SK-N-MC (cell line): ENCODE data around the gene GSTA3.
"Not testable (repeated sequence)": the region's sequence is repeated elsewhere in the genome, so short reads cannot be mapped to it uniquely, and the experiment has no call there.

Source experiments
- DNase-seq: peaks from one replicate; pipeline ENCODE4 v3.0.0-alpha.2; 2011; ENCODE audit warnings: low read depth, low spot score
- H3K27ac ChIP-seq: fragments of 200-600 bp; sonication (generic); 2 replicates; pipeline ENCODE4 v1.5.1; 2016; ENCODE audit warnings: mixed run types
- H3K36me3 ChIP-seq: fragments of 200-600 bp; sonication (generic); 2 replicates; pipeline ENCODE4 v1.6.1; 2017; ENCODE audit warnings: antibody characterized with exemption, low read length, mixed read lengths; ENCODE audit not compliant: insufficient read depth
- H3K4me3 ChIP-seq: fragments of 200-600 bp; sonication (generic); 2 replicates; pipeline ENCODE4 v1.5.1; 2016
- H3K9ac ChIP-seq: fragments of 200-600 bp; sonication (generic); 2 replicates; pipeline ENCODE4 v1.8.0; 2017; ENCODE audit warnings: mixed run types, mixed read lengths; ENCODE audit not compliant: insufficient read length
- H3K9me3 ChIP-seq: fragments of 200-600 bp; sonication (generic); 2 replicates; pipeline ENCODE4 v1.6.1; 2017; ENCODE audit warnings: low read depth, mild to moderate bottlenecking, antibody characterized with exemption, low read length, moderate library complexity, mixed read lengths
- EZH2 ChIP-seq: fragments of 200-600 bp; sonication (generic); IDR thresholded peaks from one replicate; pipeline ENCODE4 v1.6.1; 2017; ENCODE audit warnings: antibody characterized with exemption
- FOXP2 ChIP-seq: optimal IDR thresholded peaks from 2 replicates; pipeline ENCODE3; 2011; ENCODE audit warnings: mild to moderate bottlenecking, moderate library complexity; ENCODE audit not compliant: insufficient read depth; ENCODE audit errors: extremely low read length, control extremely low read depth
- POLR2AphosphoS5 ChIP-seq: IDR thresholded peaks from 2 replicates; pipeline ENCODE4 v1.6.1; 2012; ENCODE audit warnings: mild to moderate bottlenecking, low read depth, low read length, borderline replicate concordance

Gene GSTA3

DNA sequence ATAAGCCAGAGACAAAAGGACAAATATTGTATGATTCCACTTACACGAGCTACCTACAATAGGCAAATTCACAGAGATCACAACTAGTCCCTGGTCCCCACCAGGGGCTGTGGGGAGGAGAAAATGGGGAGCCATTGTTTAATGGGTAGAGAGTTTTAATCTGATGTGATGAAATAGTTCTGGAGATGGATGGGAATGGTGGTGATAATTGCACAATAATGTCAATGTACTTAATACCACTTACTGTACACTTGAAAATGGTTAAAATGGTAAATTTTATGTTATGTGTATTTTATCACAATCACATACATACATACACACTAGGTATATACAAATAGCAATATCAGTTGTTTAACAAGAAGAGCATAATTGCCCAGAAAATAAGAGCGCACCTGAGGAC is 24.3 kb upstream of the GSTA3 start:
- H3K9ac ChIP-seq, result no peak overlapping the region
- no peak for DNase-seq
- H3K4me3 ChIP-seq, result no peak overlapping the region
- H3K27ac ChIP-seq, result no peak overlapping the region
- H3K36me3 ChIP-seq, result no peaks in the 10 kb centered on the region
- no peaks in the 10 kb centered on the region for H3K9me3 ChIP-seq
- TF ChIP-seq EZH2, result no peak

GRCh38 chr6:52931351-52931750 is 21.9 kb upstream of the GSTA3 start:
- Histone ChIP-seq H3K9me3 (no peaks in the 10 kb centered on the region), H3K27ac (no peak overlapping the region), H3K4me3 (no peak overlapping the region), H3K9ac (no peak overlapping the region), H3K36me3 (no peaks in the 10 kb centered on the region)
- no peak for TF ChIP-seq EZH2
- TF ChIP-seq FOXP2, result no peak
- no peak for TF ChIP-seq POLR2AphosphoS5
- no peak for DNase-seq

- Histone ChIP-seq H3K9ac (no peak overlapping the region), H3K9me3 (no peaks in the 10 kb centered on the region), H3K27ac (no peak overlapping the region), H3K4me3 (no peak overlapping the region), H3K36me3 (no peaks in the 10 kb centered on the region)
- TF ChIP-seq EZH2, result no peak
- no peak for TF ChIP-seq FOXP2
- TF ChIP-seq POLR2AphosphoS5, result no peak
- DNase-seq, result no peak
These were observed 20.0 kb upstream of the GSTA3 start for GRCh38 chr6:52929321-52930164.

GRCh38 chr6:52927451-52927850 is 18.0 kb upstream of the GSTA3 start:
- TF ChIP-seq EZH2 (no peak), FOXP2 (no peak), POLR2AphosphoS5 (no peak)
- no peak for DNase-seq
- H3K9me3 ChIP-seq, result no peaks in the 10 kb centered on the region
- no peak overlapping the region for H3K9ac ChIP-seq
- H3K36me3 ChIP-seq, result no peaks in the 10 kb centered on the region
- no peak overlapping the region for H3K4me3 ChIP-seq
- no peak overlapping the region for H3K27ac ChIP-seq

GRCh38 chr6:52925919-52926792 is 16.7 kb upstream of the GSTA3 start:
- Histone ChIP-seq H3K4me3 (no peak overlapping the region), H3K36me3 (no peaks in the 10 kb centered on the region), H3K27ac (no peak overlapping the region), H3K9me3 (no peaks in the 10 kb centered on the region), H3K9ac (no peak overlapping the region)
- TF ChIP-seq POLR2AphosphoS5, result no peak
- TF ChIP-seq EZH2, result no peak
- TF ChIP-seq FOXP2, result no peak
- DNase-seq, result no peak

DNA sequence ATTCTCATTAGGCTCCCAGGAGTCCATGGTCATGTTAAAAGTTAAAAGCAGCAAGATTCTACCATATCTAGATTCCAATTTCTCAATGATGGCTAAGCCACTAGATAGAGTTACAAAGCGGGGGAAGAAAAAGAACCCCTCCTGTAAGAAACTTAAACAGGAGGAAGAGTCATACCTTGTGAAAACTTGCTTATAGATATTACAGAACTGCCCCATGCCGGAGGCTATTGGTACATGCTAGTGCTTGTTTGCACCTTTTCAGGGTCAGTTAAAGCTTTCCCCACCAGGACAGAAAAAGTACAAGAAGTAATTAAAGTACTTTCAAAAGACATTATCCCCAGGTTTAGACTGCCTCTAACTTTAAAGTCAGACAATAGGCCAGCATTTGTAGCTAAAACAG is 15.5 kb upstream of the GSTA3 start:
- Histone ChIP-seq H3K9ac (no peak overlapping the region), H3K27ac (no peak overlapping the region), H3K36me3 (no peaks in the 10 kb centered on the region), H3K4me3 (no peak overlapping the region), H3K9me3 (no peaks in the 10 kb centered on the region)
- DNase-seq, result no peak
- TF ChIP-seq EZH2 (no peak), FOXP2 (no peak), POLR2AphosphoS5 (no peak)

DNA sequence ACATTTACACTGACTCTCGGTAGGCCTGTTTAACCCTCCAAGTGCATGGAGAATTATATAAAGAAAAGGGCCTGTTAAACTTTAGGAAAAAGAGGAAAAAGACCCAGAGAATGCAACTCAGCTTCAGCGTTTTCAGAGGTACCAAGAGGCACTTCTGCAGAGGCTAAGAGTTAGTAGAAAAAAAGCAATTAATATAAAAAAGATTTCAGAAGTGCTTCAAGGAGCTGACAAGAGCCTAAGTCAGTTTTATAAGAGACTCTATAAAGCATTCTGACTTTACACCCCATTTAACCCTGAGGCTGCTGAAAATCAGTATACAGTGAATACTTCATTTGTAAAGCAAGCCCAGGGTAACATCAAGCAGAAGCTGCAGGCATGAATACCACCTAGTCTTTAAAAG is 14.2 kb upstream of the GSTA3 start:
- H3K27ac ChIP-seq, H3K9me3 ChIP-seq, H3K36me3 ChIP-seq, H3K4me3 ChIP-seq, H3K9ac ChIP-seq, DNase-seq: not testable (repeated sequence)

GRCh38 chr6:52922161-52922560 is 12.7 kb upstream of the GSTA3 start:
- Histone ChIP-seq H3K9me3 (no peaks in the 10 kb centered on the region), H3K27ac (no peak overlapping the region), H3K36me3 (no peaks in the 10 kb centered on the region), H3K4me3 (no peak overlapping the region), H3K9ac (no peak overlapping the region)
- no peak for DNase-seq
- TF ChIP-seq POLR2AphosphoS5 (no peak), EZH2 (no peak), FOXP2 (no peak)

GRCh38 chr6:52921743-52922142 is 12.2 kb upstream of the GSTA3 start:
- no peak overlapping the region for H3K27ac ChIP-seq
- no peak for TF ChIP-seq EZH2
- no peak for TF ChIP-seq POLR2AphosphoS5
- TF ChIP-seq FOXP2, result no peak
- no peaks in the 10 kb centered on the region for H3K9me3 ChIP-seq
- no peak for DNase-seq
- no peaks in the 10 kb centered on the region for H3K36me3 ChIP-seq
- H3K9ac ChIP-seq, result no peak overlapping the region
- H3K4me3 ChIP-seq, result no peak overlapping the region

- H3K9me3 ChIP-seq, H3K27ac ChIP-seq, H3K4me3 ChIP-seq, H3K9ac ChIP-seq, H3K36me3 ChIP-seq, DNase-seq: not testable (repeated sequence)
These were observed 10.0 kb upstream of the GSTA3 start for GRCh38 chr6:52919511-52919910.

- not testable (repeated sequence) for H3K27ac ChIP-seq
These were observed 9.3 kb upstream of the GSTA3 start for GRCh38 chr6:52918771-52919170.

GRCh38 chr6:52918027-52918686 is 8.7 kb upstream of the GSTA3 start:
- DNase-seq, H3K36me3 ChIP-seq, H3K4me3 ChIP-seq, H3K9me3 ChIP-seq, H3K27ac ChIP-seq, H3K9ac ChIP-seq: not testable (repeated sequence)

More at GRCh38 chr6:52918771-52919170, 9.3 kb upstream of the GSTA3 start:
- not testable (repeated sequence) for H3K9me3 ChIP-seq, H3K36me3 ChIP-seq, DNase-seq, H3K9ac ChIP-seq, H3K4me3 ChIP-seq
